Measurements from ENCODE around the gene PLCXD1.
"Not testable (repeated sequence)": the region's sequence is repeated elsewhere in the genome, so short reads cannot be mapped to it uniquely, and the experiment has no call there.

Gene PLCXD1

GRCh38 chrX:318068-318738, 37.0 kb downstream of the PLCXD1 start:
- DNase-seq: no peak

- DNase-seq: no peak
Measured at GRCh38 chrX:318739-319578, 37.8 kb downstream of the PLCXD1 start, which contains the start of gene GTPBP6. Gene GTPBP6 (minus strand): TSS chrX:318796. CDS start chrX:318787, 9 bp downstream.

- no peak for DNase-seq
Measured at GRCh38 chrX:319579-320125, 38.5 kb downstream of the PLCXD1 start.

GRCh38 chrX:320126-320783, 39.1 kb downstream of the PLCXD1 start:
- no peak for DNase-seq

GRCh38 chrX:323721-324628, 42.8 kb downstream of the PLCXD1 start:
- DNase-seq: no peak

- not testable (repeated sequence) for DNase-seq
Measured at GRCh38 chrX:324664-325063, 43.5 kb downstream of the PLCXD1 start.

GRCh38 chrX:327660-328126, 46.5 kb downstream of the PLCXD1 start:
- DNase-seq: no peak

GRCh38 chrX:329291-329910, 48.2 kb downstream of the PLCXD1 start:
- no peak for DNase-seq

- DNase-seq: not testable (repeated sequence)
Measured at GRCh38 chrX:330141-330725, 49.1 kb downstream of the PLCXD1 start.

- no peak for DNase-seq
Measured at GRCh38 chrX:330726-331150, 49.6 kb downstream of the PLCXD1 start.

- DNase-seq: no peak
Measured at GRCh38 chrX:331151-331824, 50.1 kb downstream of the PLCXD1 start.

- DNase-seq: no peak
Measured at GRCh38 chrX:331825-332495, 50.8 kb downstream of the PLCXD1 start.

- no peak for DNase-seq
Measured at GRCh38 chrX:332496-332860, 51.3 kb downstream of the PLCXD1 start.

GRCh38 chrX:332916-333610, 51.9 kb downstream of the PLCXD1 start:
- DNase-seq: no peak

- no peak for DNase-seq
Measured at GRCh38 chrX:333611-334311, 52.6 kb downstream of the PLCXD1 start.

- DNase-seq: no peak
Measured at GRCh38 chrX:334331-334891, 53.2 kb downstream of the PLCXD1 start.

GRCh38 chrX:334971-335757, 54.0 kb downstream of the PLCXD1 start:
- DNase-seq: no peak

- DNase-seq: no peak
Measured at GRCh38 chrX:335758-336155, 54.6 kb downstream of the PLCXD1 start.

All from kidney glomerular epithelial cell (primary cell).